ENCODE results near the gene RUNDC1.

RUNDC1 gene

GRCh38 chr17:43042025-43042628 is 61.8 kb downstream of the RUNDC1 start:
- no peak for DNase-seq (ENCODE audit: low read depth in 2 of 2)

Measured in stimulated activated CD4-positive, alpha-beta T cell treated with anti-CD3 and anti-CD28 coated beads, Interleukin-12 subunit alpha, Interleukin-12 subunit beta, amount 100 ng/mL, for 24 hours (primary cell).